RPMI7951 (cell line): ENCODE data around the gene CGREF1. TPM values are rescaled to one million over a fixed set of nuclear protein-coding genes. Genes with fewer than 3 reads are reported as not detected.

Experiments used
- DNase-seq: peaks from one replicate; pipeline ENCODE4 v3.0.0-alpha.2; 2012; ENCODE audit warnings: low read depth
- total RNA-seq: library from RNA; depleted of rRNA; stranded (reverse); fragments of >200 nt; shearing (Covaris generic); gene quantifications from 2 replicates; pipeline ENCODE4 v1.2.3, GENCODE V29; 2014; rRNA removed

The CGREF1 gene
- 5.2 and 5.3 TPM in 2 replicates for total RNA-seq

GRCh38 chr2:27118525-27119329, at the start of gene CGREF1:
CGREF1 (minus strand) TSS chr2:27119128; CDS start chr2:27104366, 14,762 bp downstream.
- no peak for DNase-seq

GRCh38 chr2:27164960-27165763, 46.2 kb upstream of the CGREF1 start:
- no peak for DNase-seq

GRCh38 chr2:27162151-27163121, 43.5 kb upstream of the CGREF1 start:
- peak; percentile 37 for DNase-seq

- DNase-seq: no peak
Observed at GRCh38 chr2:27160191-27160590, 41.3 kb upstream of the CGREF1 start.

- no peak for DNase-seq
Observed at GRCh38 chr2:27159271-27159670, 40.3 kb upstream of the CGREF1 start.

- no peak for DNase-seq
Observed at GRCh38 chr2:27158468-27158867, 39.5 kb upstream of the CGREF1 start.

- no peak for DNase-seq
Observed at GRCh38 chr2:27155069-27155520, 36.2 kb upstream of the CGREF1 start.

- DNase-seq: no peak
Observed at GRCh38 chr2:27154488-27154887, 35.6 kb upstream of the CGREF1 start.

- DNase-seq: no peak
Observed at GRCh38 chr2:27152796-27153464, 34.0 kb upstream of the CGREF1 start.

GRCh38 chr2:27152102-27152795, 33.3 kb upstream of the CGREF1 start:
- no peak for DNase-seq

GRCh38 chr2:27150639-27151230, 31.8 kb upstream of the CGREF1 start:
- no peak for DNase-seq

GRCh38 chr2:27149570-27150405, 30.9 kb upstream of the CGREF1 start:
- DNase-seq: no peak

- DNase-seq: no peak
Observed at GRCh38 chr2:27148801-27149439, 30.0 kb upstream of the CGREF1 start, which contains the start of gene TCF23. TCF23 (plus strand) TSS chr2:27149004; CDS start chr2:27149134, 130 bp downstream.

GRCh38 chr2:27147935-27148334, 29.0 kb upstream of the CGREF1 start:
- DNase-seq: no peak

- no peak for DNase-seq
Observed at GRCh38 chr2:27145682-27146081, 26.8 kb upstream of the CGREF1 start.

GRCh38 chr2:27143285-27143684, 24.4 kb upstream of the CGREF1 start:
- no peak for DNase-seq

GRCh38 chr2:27139310-27139709, 20.4 kb upstream of the CGREF1 start, which contains the start of gene PRR30:
PRR30 (minus strand) TSS chr2:27139410; CDS start chr2:27138329, 1,081 bp downstream.
- no peak for DNase-seq

- DNase-seq: no peak
Observed at GRCh38 chr2:27138111-27138510, 19.2 kb upstream of the CGREF1 start.
